Prostate gland (tissue), 2 donors: ENCODE data around the gene ZNRF3. TPM values are rescaled to one million over a fixed set of nuclear protein-coding genes. Genes with fewer than 3 reads are reported as not detected.

Experiments
- DNase-seq: peaks from one replicate; pipeline ENCODE4 v3.0.0-alpha.2; 2019; ENCODE audit warnings: low spot score
- H3K27ac ChIP-seq, 2 donors: fragments of 200-600 bp; sonication (generic); 2 replicates each; pipeline ENCODE4 v1.5.1; 2017 to 2019
- H3K27me3 ChIP-seq: fragments of 200-600 bp; sonication (generic); replicated peaks from 2 replicates; pipeline ENCODE4 v1.5.1; 2019; ENCODE audit not compliant: insufficient read depth
- H3K36me3 ChIP-seq, 2 donors: fragments of 200-600 bp; sonication (generic); 1 replicate in 1 of 2; 2 replicates in 1 of 2; pipeline versions ENCODE4 v1.5.1 to v1.8.1; 2017 to 2019
- H3K4me1 ChIP-seq: fragments of 200-600 bp; sonication (generic); replicated peaks from 2 replicates; pipeline ENCODE4 v1.5.1; 2019
- H3K4me3 ChIP-seq, 2 donors: fragments of 200-600 bp; sonication (generic); 2 replicates each; pipeline ENCODE4 v1.5.1; 2017 to 2019
- H3K9me3 ChIP-seq: fragments of 200-600 bp; sonication (generic); 2 replicates; pipeline ENCODE4 v1.5.1; 2017
- POLR2A ChIP-seq: fragments of 450-650 bp; IDR thresholded peaks from one replicate; pipeline ENCODE4 v1.6.1; 2016; ENCODE audit warnings: antibody characterized with exemption, mild to moderate bottlenecking
- POLR2AphosphoS5 ChIP-seq: sonication (generic); formaldehyde crosslinking; IDR thresholded peaks from one replicate; pipeline ENCODE4 v1.6.1; 2017; ENCODE audit warnings: antibody characterized with exemption
- WGBS: methylation state at CpG from one replicate; pipeline ENCODE4 v1.1.5; 2018; 5-methylcytosine and 5-hydroxymethylcytosine counted together
- intact Hi-C: fragments of 100-400 bp; cut with DNase I; formaldehyde crosslinking; loops from one replicate; pipeline ENCODE4 v1.14.2; 2022
- total RNA-seq, 2 donors: library from RNA; depleted of rRNA; stranded (reverse); fragments of >200 nt; gene quantifications; one replicate each; pipeline ENCODE4 v1.1.0, GENCODE V29; 2016
- TF ChIP-seq, protein P1 (sequence below), 4 experiments: fragments of 200-600 bp in 2 of 4; fragments of 450-650 bp in 2 of 4; sonication (generic) in 2 of 4; IDR thresholded peaks; 1 replicate in 3 of 4; 2 replicates in 1 of 4; pipeline ENCODE4 v1.5.1; 2016 to 2019; ENCODE audit warnings: antibody characterized with exemption in 4 of 4, mild to moderate bottlenecking in 2 of 4, moderate library complexity in 2 of 4

ZNRF3 gene
- total RNA-seq, 2 donors from 2014 or later: 38.5 to 46.1 TPM

DNA sequence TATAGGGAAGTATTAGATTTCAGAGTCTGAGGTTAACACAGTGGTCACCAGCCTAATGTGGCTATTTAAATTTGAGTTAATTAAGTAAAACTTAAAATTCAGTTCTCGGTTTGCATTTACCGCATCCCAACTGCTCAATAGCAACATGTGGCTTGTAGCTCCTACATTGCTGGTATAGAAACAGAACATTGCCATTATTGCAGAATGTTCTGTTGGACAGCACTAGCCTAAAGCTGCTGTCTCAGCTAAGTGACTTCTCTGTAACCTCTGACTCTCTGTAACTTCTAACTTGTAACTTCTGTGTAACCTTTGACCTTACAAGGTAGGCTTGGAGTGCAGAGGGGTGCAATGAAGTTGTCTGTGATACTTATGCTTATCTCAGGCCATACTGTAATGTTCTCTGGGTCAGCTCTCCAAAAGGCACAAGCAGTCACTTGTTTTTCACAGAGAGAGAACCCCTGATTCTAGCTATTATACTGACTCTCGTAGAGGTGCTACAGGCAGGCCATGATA, 78.7 kb downstream of the ZNRF3 start:
- no peak overlapping the region for H3K4me3 ChIP-seq
- H3K9me3 ChIP-seq: no peaks in the 10 kb centered on the region
- H3K27ac ChIP-seq: no peak overlapping the region
- TF ChIP-seq POLR2AphosphoS5 (no peak), POLR2A (no peak)
- TF ChIP-seq, protein P1, sequence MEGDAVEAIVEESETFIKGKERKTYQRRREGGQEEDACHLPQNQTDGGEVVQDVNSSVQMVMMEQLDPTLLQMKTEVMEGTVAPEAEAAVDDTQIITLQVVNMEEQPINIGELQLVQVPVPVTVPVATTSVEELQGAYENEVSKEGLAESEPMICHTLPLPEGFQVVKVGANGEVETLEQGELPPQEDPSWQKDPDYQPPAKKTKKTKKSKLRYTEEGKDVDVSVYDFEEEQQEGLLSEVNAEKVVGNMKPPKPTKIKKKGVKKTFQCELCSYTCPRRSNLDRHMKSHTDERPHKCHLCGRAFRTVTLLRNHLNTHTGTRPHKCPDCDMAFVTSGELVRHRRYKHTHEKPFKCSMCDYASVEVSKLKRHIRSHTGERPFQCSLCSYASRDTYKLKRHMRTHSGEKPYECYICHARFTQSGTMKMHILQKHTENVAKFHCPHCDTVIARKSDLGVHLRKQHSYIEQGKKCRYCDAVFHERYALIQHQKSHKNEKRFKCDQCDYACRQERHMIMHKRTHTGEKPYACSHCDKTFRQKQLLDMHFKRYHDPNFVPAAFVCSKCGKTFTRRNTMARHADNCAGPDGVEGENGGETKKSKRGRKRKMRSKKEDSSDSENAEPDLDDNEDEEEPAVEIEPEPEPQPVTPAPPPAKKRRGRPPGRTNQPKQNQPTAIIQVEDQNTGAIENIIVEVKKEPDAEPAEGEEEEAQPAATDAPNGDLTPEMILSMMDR (IDR thresholded peaks at IDR 0.05): no peak
- H3K4me1 ChIP-seq: no peaks in the 10 kb centered on the region
- 94% methylated on average over 3 of the region's 3 CpGs for WGBS
- intact Hi-C loops: no loop called here
- H3K27me3 ChIP-seq: no peaks in the 10 kb centered on the region
- no peak for DNase-seq
- H3K36me3 ChIP-seq: no peaks in the 10 kb centered on the region

DNA sequence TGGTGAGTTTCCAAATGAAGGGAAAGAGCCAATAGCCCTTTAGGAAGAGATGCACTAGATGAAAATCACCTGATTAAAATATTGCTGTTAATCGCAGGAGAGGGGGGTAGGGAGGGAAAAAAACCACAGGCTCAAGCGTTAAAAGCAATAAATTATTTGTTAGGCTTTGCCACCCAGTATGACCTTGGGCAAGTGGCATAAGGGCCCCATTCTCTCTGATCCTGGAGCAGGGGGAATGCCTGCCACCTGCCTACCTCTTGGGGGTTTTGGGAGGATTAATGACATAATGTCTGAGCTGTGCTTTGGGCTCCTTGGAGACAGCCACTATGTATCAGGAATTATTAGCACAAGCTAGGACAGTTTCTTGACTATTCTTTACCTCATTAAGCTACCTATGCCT, 80.0 kb downstream of the ZNRF3 start:
- no peak for DNase-seq
- no peak for TF ChIP-seq POLR2AphosphoS5
- no peak for TF ChIP-seq POLR2A
- TF ChIP-seq, protein P1 (IDR thresholded peaks at IDR 0.05): no peak
- H3K36me3 ChIP-seq: no peaks in the 10 kb centered on the region
- intact Hi-C loops: no loop called here
- no peak overlapping the region for H3K4me3 ChIP-seq
- no peaks in the 10 kb centered on the region for H3K27me3 ChIP-seq
- no peaks in the 10 kb centered on the region for H3K9me3 ChIP-seq
- H3K4me1 ChIP-seq: no peaks in the 10 kb centered on the region
- WGBS: 35% methylated on average over 2 of the region's 2 CpGs
- no peak overlapping the region for H3K27ac ChIP-seq

DNA sequence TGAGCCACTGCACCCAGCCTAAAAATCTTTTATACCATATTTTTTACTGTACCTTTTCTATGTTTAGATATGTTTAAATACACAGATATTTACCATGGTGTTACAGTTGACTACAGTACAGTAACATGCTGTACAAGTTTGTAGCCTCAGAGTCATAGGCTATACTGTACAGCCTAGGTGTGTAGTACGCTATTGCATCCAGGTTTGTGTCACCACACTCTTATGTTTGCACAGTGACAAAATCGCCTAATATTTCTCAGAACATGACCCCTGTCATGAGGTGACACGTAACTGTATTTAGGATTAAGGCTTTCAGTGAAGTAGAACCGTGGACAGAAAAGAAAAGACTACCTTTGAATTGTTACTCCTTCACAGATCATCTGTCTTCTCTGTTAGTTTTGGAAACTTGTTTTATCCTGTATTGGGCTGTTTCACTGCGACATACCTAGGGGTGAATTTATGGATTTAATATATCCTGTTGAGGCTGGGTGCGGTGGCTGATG, 83.8 kb downstream of the ZNRF3 start:
- TF ChIP-seq POLR2A: no peak
- TF ChIP-seq, protein P1 (IDR thresholded peaks at IDR 0.05): no peak
- TF ChIP-seq POLR2AphosphoS5: no peak
- H3K27me3 ChIP-seq: no peaks in the 10 kb centered on the region
- 62% methylated on average over 6 of the region's 6 CpGs for WGBS
- H3K4me3 ChIP-seq: no peak overlapping the region
- H3K4me1 ChIP-seq: no peaks in the 10 kb centered on the region
- H3K9me3 ChIP-seq: no peaks in the 10 kb centered on the region
- H3K27ac ChIP-seq: no peak overlapping the region
- no peaks in the 10 kb centered on the region for H3K36me3 ChIP-seq
- no peak for DNase-seq
- intact Hi-C loops: no loop called here

DNA sequence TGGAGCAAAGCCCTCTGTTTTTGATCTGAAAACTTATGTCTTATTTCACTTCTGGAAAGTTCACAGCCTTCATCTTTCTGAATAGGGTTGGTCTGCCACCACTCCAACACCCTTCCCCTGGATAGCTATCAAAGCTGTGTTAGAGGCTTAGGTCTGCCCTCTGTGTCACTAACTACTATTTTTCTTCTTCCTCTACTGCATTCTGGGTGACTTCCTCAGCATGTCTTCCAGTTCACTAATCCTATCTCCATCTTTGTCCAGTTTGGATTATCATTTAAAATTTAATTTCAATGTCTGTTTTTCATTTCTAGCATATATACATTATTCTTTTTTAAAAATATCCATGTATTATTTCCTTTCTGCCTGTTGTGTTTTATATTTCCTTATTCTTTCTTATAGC, 84.6 kb downstream of the ZNRF3 start:
- Histone ChIP-seq H3K9me3 (no peaks in the 10 kb centered on the region), H3K36me3 (no peaks in the 10 kb centered on the region), H3K4me1 (no peaks in the 10 kb centered on the region), H3K27ac (no peak overlapping the region), H3K27me3 (no peaks in the 10 kb centered on the region), H3K4me3 (no peak overlapping the region)
- TF ChIP-seq POLR2AphosphoS5: no peak
- DNase-seq: no peak
- intact Hi-C loops: no loop called here

DNA sequence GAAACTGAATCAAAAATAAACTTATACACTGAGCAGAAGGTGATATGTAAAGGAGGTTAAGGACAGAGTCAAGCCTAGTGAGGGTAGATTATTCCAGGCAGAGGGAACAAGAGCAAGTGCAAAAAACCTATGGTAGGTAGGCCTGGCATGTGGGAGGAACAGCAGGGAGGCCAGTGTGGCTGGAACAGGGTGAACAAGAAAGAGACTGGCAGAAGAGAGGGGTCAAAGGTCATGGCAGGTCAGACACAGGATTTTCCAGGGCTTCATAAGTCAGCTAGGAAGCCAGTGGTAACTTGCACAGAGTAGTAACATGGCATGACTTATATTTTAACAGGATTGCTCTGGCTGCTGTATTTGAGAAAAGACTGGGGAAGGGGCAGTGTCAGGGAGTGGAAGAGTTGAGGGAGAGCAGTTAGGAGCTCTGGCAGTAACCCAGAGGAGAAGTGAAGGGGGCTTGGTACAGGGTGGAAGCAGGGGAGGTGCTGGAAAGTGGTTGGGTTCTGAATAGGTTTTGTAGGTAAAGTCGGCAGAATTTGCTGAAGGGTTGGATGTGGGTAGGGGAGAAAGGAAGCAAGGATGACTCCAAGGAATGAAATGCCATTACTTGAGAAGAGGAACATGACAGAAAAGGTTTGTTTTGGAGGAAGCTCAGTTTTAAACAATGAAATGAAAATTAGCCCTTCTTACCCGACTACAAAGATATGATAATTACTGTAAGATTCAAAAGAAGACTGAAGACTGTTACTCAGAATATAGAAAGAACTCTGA, 86.2 kb downstream of the ZNRF3 start:
- DNase-seq: no peak
- no peaks in the 10 kb centered on the region for H3K4me1 ChIP-seq
- intact Hi-C loops: no loop called here
- no peaks in the 10 kb centered on the region for H3K9me3 ChIP-seq
- no peaks in the 10 kb centered on the region for H3K36me3 ChIP-seq
- H3K27me3 ChIP-seq: no peaks in the 10 kb centered on the region
- H3K27ac ChIP-seq: peak overlapping the region; percentile 13 to 48
- no peak overlapping the region for H3K4me3 ChIP-seq
- TF ChIP-seq POLR2AphosphoS5: no peak
- TF ChIP-seq POLR2A: no peak
- TF ChIP-seq, protein P1 (IDR thresholded peaks at IDR 0.05): no peak
- 41% methylated on average over 2 of the region's 2 CpGs for WGBS
